ELF-1 (cell line): ENCODE results near the gene GLG1.

Experiments
- DNase-seq: peaks from one replicate; pipeline ENCODE4 v3.0.0-alpha.2; 2016; ENCODE audit warnings: low read depth, low spot score

The GLG1 gene

DNA sequence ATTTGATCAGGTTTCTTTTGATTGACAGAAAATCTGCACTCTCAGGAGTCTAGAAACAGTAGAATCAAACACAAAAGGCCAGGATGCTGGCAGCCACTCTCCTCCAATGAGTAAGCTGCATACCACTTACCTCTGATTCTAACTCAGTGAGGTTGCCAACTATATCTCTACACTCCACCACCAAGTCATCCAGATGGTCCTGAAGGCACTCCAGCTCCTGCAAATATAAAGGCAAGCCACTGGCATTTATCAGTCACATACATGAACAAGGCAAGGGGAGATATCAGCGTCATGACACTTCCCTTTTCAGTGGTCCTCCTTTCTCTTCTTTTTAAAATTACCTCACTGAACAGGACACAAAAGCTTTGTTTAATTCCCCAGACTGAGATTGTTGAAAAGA, 132.5 kb downstream of the GLG1 start:
- no peak for DNase-seq

DNA sequence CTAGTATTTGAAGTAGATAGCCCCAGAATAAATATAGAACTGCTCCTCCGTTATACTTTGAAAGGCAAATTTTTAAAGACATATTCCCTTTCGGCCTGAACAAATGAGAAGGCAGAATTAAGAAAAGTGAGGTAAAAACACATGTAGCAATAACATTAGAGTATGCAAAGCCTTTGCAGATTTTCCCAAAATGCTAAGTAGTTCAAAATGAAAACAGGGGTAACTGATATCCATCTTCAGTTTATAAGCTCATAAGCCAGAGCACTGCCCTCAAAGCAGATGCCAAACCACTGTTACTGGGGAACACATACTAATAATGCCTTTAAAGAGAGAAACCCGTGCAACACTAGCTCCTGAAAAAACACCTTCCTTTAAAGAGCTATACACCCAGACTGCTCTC, 134.4 kb downstream of the GLG1 start:
- DNase-seq, result no peak

DNA sequence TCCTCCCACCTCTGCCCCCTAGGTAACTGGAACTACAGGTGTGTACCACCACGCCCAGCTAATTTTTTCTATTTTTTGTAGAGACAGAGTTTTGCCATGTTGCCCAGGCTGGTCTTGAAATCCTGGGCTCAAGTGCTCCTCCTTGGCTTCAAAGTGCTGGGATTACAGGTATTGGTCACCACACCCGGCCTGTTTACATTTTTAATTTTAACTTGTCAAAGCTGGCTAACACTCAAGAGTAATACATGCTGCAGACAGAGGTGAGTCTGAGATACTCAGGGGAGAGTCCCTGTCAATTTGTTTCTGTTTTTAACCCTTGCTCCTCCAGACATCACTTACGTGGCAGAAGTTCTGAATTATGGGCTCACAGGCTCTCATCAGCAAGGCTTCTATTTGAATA, 134.9 kb downstream of the GLG1 start:
- no peak for DNase-seq

DNA sequence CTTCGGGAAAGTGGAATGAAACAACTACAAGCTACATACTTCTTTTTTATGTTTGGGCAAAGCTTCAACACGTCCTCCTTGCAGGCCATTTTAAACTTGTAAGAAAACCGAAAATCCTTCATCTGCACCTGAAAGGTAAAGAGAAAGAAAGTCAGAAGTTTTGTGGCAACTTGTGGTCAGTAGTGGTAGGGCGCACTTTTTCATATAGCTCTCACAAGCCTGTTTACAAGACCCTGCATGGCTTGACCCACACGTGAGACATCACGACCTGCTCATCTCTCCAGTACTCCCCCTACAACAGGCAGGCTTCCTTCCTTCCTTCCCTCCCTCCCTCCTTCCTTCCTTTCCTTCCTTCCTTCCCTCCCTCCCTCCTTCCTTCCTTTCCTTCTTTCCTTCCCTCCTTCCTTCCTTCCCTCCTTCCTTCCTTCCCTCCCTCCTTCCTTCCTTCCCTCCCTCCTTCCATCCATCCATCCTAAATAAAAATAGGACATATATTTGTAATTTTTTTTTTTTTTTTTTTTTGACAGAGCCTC, 136.9 kb downstream of the GLG1 start:
- DNase-seq, result no peak

DNA sequence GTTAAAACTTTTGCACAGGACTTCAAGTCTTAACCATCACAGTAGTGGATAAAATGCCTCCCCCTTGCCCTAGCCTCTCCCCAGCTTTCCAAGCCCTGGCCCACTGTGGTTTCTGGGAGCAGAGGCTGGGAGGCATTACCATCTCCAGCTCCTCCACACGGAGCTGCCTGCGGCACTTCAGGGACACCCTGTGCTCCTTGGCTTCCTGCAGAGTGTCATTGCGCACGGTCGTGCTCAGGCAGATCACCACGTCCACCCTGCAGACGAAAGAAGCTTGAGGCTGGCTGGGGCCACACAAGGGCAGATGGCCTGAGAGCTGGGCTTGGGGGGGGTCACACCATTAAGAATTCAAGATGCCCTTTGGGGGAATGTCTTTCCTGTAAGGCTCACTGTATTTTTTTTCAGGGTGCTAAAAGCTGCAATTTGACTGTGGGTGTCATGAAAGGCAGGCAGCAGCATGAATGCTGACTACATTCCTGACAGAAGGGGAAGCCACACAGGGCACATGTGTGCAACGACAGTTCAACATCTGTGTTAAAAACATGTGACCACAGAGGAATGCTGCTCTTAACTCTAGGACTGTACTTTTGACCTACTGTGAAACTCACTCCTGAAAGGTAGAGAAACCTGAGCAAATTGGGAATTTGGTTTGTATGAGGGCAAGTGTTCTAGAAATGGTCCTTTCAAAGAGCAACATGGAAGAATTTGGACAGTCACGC, 137.9 kb downstream of the GLG1 start:
- DNase-seq, result no peak

DNA sequence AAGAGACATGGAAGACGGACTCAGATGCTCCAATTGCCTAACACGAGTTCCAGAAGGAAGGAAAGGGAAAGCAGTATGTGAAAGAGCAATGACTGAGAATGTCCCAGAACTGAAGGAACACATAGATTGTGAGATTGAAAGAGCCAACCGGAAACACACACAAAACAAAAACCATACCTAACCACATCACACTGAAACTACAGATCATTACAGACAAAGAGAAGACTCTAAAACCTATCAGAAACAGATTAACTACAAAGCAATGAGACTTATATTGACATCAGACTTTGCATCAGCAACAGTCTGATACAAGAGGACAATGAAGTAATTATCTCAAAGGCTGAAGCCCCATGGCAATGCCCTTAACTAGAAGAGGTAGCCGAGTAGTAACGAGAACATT, 140.0 kb downstream of the GLG1 start:
- no peak for DNase-seq

DNA sequence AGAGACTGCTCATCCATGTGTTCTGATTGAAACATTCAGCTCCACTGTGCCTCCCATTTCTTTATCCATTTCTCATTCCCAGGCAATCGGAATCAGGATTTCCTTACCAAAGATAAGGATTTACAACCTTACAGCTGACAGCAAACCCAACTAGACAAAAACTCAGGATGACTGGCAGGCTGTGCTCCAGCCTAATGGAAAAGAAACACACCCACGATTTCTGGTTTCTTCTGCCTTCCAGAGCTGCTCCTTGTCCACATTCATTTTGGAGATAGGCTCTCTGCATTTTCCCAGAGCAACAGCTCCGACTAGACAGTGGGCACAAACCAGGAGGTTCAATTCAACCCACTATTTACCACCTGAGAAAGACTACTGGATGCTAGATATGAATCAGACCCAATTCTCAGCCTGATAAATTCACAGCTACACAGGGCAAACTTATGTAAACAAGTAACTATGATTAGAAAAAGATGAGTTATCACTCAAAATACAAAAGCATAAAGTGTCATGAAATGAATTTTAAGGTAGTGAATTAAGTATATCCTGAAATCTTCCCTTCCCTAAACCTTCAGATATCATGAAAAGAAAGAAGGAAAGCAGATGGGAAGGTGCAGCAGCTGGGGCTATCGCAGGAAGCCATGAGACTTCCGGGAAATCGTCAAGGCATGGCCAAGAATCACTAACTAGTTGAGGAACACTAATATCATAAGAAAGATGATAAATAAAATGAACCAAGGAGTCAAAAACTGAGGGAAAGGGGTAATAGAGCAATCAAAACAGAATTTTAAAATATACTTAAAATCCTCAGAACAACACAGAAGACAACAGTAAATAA, 140.8 kb downstream of the GLG1 start:
- no peak for DNase-seq

DNA sequence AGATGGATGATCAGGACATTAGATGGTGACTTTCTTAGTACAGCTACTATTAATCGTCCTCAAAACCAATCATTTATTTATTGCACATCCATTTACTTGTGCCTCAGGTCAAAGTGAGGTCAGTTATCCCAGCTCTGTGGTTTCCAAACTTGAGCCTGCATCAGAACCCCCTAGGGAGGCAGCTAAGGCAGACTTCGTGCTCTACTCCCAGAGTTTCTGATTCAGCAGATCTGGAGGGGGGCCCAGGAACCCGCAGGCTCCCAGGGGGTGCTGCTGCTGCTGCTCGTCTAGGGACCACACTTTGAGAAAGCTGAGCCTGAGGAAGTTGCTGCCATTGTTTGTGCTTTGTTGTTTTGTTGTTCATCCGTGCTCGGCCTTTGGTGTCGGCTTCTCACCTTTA, 141.6 kb downstream of the GLG1 start:
- no peak for DNase-seq

DNA sequence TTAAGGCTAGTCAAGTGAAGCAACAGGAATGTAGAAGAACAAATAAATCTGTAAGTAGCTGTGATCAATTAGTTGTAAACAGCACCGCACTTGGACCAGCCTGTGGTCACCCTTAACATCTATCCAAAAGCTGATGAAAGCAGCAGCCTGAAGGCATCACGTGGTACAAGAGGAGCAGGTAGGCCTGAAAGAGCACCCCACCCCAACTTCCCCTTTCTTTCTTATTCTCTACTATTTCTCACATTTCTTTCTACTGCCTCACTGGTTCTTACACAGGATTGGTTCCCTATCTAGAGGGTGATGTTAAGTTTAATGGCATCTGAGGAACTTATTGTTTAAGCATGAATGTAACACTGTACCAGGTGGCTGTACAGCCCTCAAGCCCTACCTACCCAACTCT, 143.0 kb downstream of the GLG1 start:
- DNase-seq, result no peak

DNA sequence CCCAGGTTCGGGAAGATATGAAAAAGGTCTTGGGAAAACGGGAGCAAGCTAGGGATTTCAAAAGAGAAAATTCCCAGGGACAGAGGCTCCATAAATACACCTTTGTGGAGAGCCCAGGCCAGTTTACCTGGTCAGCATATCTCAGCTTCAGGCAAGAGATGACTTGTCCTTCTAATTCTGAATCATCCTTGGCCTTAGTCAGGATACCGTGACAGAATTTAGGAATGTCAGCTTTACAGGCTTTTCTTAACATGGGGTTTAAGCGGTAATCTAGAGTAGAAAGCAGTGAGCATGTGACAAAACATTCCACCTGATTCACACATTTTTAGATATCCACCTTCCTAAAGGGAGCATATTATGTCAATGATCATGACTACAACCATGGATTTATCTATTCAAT, 144.6 kb downstream of the GLG1 start:
- DNase-seq, result no peak

DNA sequence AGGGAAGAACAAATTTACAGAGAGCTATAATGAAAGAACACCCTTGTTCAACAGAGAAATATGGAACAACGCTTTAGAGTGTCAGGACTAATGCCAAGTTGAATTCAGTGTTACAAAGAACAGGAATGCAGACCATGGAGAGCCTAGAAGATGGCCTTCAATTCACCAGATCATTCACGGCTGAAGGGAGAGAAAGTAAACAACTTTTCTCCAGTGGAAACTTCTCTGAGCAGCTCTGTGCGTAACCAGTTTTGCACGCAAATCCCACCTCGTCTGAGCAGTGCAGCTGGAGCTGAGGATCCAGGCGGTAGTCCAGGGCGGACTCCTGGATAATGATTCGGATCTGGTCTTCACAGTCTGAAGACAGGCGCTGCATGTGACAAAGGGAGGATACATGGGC, 145.1 kb downstream of the GLG1 start:
- no peak for DNase-seq

DNA sequence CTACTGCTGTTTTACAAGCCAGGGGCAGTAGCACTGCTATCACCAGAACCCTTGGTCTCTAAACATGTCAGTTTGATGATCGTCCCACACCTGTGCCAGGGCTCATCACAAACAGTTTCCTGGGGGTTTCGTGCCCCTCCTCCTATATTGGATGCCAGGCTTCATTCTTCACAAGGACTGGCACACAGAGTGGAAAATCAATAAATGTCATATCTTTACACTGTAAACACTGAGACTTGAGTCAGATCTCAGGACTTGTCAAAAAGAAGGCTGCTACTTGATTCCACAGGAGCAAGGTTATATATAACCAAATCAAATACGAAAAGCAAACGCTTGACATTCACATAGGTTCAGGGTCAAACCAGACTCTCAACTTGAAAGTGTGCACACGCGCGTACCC, 146.4 kb downstream of the GLG1 start:
- DNase-seq, result no peak

DNA sequence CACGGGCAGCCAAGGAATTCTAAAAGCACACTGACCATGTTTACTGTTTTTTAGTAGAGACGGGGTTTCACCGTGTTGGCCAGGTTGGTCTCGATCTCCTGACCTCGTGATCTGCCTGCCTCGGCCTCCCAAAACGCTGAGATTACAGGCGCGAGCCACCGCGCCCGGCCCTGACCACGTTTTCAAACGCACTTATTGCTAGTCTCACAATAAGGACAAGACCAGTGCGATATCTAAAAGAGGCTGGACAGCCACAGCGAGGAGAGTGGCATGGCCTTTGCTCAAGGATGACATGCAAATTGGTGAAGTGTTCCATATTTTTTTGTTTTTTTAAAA, 150.7 kb downstream of the GLG1 start:
- DNase-seq, result no peak

DNA sequence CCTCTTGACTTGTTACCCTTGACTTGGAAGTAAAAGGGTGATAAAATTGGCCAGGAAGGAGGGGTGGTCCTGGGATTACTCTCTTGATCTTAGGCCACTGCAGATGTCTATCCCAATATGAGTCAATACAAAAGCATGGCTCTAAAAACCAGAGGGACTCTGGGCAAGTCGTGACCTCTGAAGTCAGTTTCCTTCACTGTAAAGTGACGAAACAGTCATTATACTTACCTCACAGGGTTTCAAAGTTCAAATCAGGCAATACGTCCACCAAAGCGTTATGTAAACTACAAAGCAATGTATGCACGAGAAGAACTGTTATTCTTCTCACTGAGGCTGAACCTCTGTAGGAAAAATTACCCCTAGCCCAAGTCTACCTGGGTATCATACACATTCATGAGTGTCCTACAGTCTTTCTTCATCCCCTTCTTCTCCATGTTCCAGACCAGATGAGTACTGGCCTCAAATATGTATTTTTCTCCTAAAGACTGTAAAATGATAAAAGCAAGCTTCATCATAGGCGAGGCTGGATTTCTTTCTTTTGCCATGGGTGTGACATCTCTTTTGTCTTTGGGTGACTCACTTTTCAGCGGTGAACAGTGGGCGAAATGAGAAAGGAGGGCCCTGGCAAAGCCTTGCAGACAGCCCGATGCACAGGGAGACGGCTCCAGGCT, 151.2 kb downstream of the GLG1 start:
- DNase-seq, result no peak

DNA sequence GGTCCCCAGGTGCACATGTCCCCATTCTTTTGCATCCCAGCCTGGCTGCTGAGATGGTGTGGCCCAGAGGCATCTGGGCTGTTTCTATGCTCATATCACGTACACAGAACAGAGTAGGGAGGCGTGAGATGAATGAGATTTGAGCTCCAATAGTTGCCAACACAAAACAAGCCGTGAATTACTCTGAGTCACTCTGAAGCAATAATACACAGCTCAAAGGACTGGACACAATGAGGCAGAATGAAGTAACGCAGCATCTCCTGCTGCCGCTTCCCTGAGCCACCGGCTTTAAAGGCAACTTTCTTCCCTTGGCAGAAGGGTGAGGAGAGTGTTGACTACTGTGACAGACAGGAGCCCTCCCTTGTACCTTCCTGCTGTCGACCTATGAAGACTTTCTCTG, 151.7 kb downstream of the GLG1 start:
- no peak for DNase-seq

DNA sequence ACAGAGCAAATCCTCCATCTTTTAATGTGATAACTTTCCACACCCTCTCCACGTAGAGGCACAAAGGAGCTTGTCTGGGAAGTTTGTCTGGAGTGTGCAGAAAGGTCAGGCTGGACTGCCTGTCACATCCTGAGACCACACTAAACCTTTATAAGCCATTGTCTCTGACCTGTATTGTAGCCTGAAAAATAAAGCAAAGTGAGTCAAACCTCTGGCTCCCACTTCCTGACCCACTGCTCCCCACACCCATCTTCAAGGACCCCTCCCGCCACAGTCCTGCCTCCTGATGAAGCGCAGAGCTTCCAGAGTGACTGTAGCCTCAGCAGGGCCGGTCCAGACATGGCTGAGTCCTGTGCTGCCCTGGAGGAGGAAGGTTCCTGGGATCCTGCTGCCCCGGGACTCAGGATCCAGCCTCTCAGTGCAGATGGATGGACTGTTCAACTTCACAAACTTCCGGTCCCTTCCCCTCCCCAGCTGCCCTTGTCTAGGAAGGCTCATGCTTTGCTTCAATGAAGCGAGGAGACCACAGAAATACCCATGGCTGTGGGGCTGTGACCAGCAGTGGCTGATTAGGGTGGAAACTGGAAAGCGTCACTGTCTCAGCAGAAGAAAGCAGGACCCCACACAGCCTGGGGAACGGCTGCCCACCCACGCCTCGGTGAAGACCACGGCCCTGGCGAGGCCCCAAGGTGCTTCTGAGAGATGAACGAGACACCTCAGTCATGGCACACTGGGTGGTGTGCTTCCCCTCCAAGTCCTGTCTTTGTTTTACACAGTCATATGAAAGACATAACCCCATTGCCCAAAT, 154.8 kb downstream of the GLG1 start:
- DNase-seq, result no peak

DNA sequence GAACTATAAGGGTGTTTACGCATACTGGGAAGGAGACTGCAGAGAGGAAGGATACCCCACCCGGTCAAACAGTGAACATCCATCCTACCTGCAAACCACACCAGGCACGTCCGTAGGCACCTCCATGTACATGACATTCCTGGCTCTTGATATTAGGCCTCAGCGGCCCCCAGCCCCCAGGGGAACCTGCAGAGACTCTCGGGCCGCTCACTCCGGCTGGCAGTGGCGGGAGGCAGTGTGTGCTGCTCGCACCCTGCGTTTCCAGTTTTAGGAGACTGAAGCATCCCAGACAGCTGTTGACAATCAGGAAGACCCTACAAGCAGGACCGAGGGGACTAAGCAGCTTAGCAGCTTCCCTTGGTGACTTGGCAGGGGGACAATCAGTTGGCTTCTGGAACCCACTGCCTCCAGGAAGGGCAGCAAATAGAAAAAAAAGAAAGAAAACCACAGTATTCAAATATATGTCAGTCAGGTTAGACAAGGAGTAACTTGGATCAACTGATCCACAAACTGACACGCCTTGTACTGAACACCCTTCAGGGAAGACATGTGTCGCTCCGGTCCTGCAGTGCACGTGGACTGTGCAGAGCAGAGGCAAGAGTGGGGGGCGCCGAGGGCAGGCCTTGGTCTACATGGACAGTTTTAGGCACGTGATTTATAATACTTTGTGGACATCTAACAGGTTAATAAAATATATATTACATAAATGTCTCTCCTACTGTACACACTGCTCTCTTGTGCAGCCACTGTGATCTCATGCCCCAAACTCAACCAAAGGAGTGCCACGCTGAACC, 155.8 kb downstream of the GLG1 start:
- no peak for DNase-seq

DNA sequence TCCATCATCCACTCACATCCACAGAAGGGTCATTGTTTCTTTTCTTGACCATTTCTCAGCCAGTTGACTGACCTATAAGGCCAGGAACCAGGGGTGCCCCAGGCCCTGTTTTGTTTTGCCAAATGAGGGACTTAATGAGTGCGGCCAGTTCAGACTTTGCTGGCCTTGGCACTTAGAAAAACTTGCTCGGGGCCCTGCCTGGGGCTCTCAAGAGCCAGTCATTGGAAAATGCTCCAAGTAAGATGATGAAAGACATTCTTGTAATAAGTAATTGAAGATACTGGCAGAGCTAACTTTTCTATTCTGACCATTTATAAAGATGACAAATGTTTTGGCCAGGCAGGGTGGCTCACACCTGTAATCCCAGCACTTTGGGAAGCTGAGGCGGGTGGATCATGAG, 156.7 kb downstream of the GLG1 start:
- DNase-seq, result no peak

DNA sequence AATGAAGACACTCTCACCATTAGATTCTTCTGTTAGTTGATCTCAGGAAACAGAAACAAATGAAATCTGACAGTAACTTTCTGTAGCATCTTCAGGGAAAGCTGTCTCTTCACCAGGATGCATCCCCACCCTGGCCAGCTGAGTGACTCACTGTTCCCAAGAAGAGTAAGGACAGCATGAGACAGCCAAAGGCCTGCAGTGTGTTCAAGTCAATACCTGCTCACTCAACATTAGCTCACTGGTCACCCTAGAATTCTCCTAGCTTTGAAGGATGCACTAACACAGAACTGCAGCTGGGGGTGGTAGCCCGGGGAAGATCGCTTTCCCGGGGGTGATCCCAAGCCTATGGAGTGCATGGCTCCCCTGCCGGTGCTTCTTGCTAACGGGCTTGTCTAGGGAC, 157.4 kb downstream of the GLG1 start:
- peak; percentile 4 for DNase-seq

DNA sequence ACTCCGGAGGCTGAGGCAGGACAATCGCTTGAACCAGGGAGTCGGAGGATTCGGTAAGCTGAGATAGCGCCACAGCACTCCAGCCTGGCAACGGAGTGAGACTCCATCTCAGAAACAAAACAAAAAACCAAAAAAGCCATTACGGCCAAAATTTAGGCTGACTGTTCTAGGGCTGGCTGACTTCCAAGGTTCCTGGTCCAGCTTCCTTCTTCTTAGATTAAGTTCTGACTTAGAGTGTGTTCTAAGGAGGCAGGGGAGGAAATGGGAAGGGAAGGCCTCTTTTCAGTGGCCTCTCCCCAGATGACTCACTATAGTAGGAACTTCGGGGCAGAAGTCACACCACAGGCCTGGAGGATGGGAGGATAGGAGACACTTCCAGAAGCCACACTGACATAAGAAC, 157.9 kb downstream of the GLG1 start:
- peak; percentile 15 for DNase-seq

DNA sequence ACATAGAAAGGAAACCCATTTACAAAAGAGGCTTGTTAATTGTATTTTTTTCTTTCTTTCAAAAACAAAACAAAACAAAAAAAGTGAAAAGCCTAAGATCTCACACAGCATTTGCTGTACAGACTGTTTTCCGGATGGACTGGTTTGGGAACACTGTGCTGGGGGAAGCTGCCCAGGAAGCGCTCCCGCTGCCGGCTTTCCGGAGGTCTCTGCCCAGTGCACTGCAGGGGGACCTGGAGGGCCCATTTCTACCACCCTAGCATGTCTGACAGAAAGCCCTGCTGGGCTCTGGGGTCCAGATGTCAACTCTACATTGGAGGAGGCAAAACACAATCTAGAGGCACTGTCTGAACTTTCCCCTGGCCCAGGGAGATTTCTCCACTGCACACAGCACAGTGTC, 159.3 kb downstream of the GLG1 start:
- DNase-seq, result no peak
